ENCODE data around the gene EME1.
"Not testable (repeated sequence)": the region's sequence is repeated elsewhere in the genome, so short reads cannot be mapped to it uniquely, and the experiment has no call there.

Gene EME1, protein sequence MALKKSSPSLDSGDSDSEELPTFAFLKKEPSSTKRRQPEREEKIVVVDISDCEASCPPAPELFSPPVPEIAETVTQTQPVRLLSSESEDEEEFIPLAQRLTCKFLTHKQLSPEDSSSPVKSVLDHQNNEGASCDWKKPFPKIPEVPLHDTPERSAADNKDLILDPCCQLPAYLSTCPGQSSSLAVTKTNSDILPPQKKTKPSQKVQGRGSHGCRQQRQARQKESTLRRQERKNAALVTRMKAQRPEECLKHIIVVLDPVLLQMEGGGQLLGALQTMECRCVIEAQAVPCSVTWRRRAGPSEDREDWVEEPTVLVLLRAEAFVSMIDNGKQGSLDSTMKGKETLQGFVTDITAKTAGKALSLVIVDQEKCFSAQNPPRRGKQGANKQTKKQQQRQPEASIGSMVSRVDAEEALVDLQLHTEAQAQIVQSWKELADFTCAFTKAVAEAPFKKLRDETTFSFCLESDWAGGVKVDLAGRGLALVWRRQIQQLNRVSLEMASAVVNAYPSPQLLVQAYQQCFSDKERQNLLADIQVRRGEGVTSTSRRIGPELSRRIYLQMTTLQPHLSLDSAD

DNA sequence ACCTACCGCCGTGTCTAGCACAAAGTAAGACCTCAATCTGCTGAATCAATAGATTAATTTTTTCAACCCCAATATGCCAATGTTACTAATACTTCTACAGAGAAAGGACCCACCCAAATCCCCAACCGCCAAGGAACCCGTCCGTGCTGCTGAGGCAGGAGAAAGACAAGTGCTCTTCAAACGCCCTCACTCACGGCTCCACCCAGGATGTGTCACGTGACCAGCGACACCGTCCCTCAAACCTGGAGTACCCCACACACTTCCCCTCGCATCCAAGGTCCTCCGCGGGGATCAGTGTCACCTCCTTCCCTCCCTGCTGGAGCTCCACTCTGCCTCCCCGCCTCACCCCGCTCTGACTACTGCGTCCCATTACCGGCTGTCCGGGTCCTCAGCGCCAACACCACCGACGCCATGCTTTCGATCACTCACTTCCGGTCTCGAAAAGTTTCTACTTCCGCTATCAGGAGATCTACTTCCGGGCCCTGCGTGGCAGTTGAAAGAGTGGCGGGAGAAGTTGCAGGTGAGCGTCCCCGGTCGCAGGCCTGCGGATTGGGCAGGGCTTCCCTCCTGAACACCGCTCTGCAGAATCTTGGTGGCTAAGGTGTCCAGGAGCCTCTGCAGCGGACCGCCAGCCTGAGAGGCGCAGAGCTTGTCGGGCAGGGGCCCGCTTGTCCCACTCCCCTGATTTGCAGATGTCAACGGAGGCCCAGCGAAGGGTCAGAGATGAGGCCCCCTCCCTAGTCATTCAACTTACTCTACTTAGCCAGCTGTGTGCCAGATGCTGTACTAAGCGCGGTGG lies at the start of gene EME1, which contains the start of gene MRPL27:
Gene EME1, plus strand, starts transcription at position 472 of the 799 bp plus-strand sequence. CDS start 1,980 bp downstream, outside the sequence.
Gene MRPL27, minus strand, starts transcription at position 427 of the 799 bp plus-strand sequence. Its CDS starts 14 bp downstream, at position 413.
- DNase-seq (ENCODE audit: low read depth in 2 of 2): peak; percentile 62 to 65

DNA sequence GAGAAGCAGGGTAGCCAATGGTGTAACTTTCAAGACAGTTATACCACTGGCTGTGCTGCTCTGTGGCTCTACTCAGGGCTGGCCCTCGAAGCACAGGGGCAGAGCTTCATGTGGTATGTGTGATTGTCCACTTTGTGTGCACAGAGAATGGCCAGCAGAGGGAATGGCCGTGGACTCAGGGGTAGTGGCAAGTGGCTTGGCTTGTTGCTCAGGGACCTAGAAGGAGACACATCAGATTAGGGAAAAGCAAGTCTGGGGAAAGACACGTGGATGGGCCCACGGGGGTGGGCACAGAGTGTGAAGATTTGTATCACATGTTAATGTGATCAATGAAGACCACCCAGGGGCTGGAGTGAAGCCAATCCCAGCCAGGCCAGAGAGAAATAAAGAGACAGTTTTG lies 47.1 kb upstream of the EME1 start:
- no peak for DNase-seq (ENCODE audit: low read depth in 2 of 2)

DNA sequence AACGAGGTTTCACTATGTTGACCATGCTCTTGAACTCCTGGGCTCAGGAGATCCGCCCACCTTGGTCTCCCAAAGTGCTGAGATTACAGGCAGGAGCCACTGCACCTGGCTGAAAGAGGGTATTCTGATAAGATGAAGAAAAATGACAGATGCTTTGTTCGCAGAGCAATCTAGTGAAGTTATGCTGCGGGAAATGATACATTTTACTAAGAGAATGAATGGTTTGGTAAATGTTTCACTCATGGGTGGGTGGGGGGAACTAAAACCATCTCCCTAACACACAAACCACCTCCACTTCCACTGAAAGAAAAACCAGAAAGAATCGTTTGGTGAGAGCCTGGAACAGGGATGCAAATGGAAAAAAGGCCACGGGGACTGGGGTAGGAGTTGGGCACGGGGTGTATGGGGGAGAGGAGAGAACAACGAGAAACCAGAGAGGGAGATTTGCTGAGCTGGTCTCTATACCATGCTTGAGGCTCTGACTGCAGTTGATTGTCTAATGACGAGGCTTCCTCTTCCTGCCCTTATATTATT lies 46.1 kb upstream of the EME1 start:
- DNase-seq (ENCODE audit: low read depth in 2 of 2): no peak

DNA sequence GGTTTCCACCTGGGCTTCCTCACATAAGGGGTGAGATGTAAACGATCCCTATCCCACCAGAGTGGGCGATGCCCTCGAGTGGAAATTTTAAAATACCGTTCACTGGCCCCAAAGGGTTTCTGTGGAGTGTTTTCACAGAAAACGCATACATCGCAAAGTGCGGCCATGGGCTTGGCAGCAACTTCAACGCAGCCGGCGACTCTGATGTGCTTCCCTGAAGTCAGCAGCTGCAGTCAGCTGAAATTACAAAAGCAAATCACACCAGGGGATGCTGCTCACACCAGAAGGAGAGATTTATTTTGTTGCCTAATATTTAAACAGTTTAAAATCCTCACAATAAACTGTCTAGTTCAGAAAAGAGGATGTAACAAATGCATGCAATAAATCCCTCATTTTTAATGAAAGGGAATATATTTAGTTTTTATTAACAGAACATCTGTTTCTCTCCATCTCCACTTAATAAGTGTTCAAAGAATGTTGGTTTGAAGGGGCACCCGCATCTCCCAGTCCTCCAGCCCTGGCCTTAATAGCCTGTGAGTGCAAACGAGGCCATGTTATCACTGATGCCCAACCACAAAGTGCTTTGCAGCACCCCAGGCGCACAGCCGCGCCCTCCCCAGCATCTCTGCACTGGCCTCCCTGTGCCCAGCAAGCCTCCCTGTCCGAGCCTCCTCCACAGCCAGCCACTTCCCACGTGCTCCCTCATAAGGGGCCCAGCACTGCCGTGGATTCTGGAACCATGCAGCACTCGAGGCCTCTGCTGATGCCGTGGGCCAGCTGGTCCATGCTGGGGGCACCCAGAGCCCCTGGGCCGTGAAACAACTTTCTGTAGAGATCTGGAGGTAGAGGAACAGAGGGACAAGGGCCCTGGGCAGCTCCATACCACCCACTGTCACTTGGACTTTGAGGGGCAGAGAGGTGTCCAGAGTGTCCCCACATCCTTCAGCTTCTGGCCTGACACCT lies 44.4 kb upstream of the EME1 start:
- DNase-seq (ENCODE audit: low read depth in 2 of 2): no peak

DNA sequence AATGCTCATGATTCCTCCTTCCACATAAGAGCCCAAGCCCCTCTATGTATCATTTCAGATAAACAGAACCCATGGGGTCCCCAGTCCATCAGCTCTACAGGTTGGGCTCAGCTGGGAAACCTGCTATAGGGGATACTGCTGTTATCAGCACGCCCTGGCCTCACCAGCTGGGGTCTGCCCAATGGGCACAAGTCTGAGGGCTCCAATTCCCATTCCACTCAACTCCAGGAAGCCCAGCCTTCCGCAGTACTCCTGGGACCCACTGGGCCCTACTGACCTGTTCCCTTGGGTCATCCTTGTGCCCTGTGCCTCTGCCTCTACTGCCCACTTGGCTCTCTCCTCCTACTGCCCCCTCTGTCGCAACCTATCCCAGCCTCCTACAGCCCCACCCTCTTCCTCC lies 43.3 kb upstream of the EME1 start:
- no peak for DNase-seq (ENCODE audit: low read depth in 2 of 2)

DNA sequence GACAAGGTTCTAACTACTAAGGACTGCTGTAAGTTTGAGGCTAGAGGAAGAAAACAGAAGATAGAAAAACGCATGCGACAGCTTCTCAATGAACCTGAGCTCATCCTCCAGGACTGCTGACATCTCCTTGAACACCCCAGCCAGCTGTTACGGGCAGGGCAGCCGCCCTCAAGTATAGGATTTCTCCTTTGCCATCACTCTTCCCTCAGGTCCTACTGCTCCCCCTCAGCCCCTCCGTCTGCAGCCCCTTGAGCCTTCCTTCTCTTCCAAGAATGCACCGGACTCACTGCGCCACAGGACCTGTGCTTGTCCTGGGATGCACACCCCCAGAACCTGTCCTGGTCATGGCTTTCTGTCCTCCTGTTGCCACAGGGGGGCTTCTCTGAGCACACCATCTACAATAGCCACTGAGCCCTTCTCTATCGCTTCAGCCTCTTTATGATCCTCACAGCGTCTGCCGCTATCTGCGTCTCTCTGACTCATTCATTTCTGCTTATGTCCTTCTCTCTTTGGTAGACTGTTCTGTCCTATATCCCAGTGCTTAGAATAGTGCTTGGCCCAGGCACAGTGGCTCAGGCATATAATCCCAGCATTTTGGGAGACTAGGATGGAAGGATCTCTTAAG lies 42.8 kb upstream of the EME1 start:
- DNase-seq (ENCODE audit: low read depth in 2 of 2): no peak

DNA sequence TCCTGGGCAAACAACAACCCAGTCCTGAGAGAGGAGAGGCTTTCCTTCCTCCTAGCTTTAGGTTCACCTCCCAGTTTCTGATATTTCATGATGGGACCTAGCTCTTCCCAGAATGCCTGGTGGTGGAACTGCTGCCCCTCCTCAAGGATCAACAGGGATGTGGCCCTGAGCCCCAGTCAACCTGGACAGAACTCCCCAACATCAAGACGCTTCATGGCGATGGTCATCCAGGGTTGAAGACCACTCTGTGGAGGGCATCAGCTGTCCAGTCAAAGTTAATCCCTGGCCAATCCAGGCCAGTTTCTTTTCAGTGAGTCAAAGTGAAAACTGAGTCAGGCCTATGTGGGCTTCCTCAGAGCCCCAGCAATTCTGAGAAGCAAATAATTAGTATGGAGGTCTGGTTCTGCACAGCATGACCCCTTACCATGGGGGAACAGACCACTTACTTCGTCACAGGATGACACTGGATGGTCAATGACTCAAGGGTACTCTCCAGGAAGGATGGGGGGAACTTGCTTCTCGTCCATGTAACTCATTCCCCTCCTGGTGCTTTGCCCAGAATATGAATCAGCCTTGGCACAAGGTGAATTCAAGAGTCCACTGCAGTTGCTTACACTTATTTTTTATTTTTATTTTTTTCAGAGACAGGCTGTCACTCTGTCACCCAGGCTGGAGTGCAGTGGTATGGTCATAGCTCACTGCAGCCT lies 41.8 kb upstream of the EME1 start:
- no peak for DNase-seq (ENCODE audit: low read depth in 2 of 2)

DNA sequence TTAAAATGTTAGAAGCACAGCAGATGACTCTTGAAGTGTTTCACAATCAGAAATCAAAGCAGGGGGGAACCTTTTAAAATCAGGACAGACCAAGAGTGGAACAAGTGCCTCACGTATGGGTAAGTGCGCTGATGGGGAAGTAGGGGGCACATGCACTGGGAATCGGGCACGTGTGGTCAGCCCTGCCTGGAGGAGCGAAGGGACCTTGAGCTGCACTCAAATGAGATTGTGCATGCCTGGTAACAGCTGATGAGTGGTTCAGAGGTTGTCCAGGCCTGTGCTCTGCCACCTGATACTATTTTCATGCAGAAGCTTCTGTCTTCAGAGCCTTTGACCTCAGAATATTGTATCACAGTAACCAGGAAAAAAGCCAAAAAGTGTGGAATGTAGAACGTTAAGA lies 40.8 kb upstream of the EME1 start:
- no peak for DNase-seq (ENCODE audit: low read depth in 2 of 2)

DNA sequence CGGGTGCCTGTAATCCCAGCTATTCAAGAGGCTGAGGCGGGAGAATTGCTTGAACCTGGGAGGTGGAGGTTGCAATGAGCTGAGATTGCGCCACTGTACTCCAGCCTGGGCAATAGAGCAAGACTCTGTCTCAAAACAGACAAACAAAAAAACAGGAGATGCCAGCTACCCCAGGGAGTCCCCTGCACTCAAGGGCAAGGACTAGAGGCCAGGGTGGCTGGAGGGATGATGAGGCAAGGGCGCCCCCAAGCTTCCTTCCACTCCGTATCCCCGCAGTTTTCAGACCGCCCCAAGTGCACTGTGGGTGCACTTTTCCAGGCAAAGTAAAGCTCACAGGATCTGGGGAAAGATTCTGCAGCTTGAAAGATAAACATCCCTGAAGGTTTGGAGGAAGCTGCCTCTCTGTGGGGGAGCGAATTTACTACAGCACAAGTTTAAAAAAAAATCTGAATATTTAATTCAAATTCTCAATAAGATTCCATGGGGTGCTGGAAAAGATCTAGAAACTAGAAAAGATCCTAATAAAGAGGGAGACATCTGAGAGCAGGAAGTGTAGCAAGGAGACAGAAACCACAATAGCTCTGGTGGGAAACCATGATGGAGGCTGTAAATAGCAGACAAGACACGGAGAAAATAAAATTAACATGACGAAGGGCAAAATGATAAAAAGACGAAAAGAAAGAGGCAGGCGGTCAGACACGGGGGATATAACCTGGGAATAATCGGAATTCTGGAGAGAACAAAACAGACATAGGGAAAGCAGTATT lies 39.6 kb upstream of the EME1 start:
- DNase-seq (ENCODE audit: low read depth in 2 of 2): not testable (repeated sequence)

DNA sequence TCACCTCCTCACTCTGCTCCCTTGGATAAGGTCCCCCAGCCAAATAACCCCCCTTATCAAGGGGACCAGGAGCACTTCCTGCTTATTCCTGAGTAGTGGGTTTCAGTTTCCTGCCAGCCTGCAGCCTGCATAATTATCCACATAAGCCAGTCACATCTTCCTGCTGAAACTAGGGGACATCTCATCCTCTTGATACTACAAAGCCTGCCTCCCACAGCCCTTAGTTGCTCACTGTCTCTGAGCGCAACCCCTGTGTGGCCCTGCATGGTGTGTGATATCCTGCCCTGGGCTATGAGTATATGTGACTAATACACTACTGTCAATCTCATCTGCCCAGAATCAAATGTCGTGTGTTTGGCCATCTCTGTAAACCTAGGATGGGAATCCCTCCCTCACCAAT lies 35.1 kb upstream of the EME1 start:
- DNase-seq (ENCODE audit: low read depth in 2 of 2): no peak

DNA sequence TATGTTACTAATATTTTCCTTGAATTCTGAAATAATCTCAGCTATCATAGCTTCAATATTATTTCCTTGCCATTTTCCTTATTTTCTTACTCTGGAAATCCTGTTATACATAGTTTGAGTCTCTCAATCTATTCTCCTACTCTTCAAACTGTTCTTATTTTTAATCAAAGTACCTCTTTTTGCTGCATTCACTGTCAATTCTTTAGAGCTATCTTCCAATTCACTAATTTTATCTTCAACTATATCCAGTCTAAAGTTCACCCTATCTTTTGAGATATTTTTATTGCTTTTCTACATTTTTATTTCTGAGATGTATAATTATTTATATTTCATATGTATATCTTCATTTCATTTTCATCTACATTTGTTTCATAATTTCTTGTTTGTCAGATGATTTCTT lies 34.4 kb upstream of the EME1 start:
- no peak for DNase-seq (ENCODE audit: low read depth in 2 of 2)

DNA sequence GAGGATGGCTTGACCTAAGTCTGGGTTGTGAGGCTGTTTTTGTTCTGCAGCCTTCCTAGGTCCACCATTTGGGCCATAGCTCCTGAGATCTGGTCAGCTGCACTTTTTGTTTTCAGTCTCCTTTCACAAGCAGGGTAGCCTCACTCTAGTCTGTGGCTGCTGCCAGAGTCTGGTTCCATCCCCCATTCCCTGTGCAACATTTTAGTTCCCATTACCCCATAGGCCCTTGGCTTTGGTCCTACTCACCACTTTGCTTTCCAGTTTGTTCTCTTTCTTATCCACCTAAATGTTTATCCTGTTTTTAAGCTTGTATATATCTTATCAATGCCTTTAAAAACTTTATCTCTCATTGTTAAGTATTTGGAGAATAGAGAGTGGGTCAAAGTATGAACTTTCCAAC lies 33.6 kb upstream of the EME1 start:
- DNase-seq (ENCODE audit: low read depth in 2 of 2): no peak

DNA sequence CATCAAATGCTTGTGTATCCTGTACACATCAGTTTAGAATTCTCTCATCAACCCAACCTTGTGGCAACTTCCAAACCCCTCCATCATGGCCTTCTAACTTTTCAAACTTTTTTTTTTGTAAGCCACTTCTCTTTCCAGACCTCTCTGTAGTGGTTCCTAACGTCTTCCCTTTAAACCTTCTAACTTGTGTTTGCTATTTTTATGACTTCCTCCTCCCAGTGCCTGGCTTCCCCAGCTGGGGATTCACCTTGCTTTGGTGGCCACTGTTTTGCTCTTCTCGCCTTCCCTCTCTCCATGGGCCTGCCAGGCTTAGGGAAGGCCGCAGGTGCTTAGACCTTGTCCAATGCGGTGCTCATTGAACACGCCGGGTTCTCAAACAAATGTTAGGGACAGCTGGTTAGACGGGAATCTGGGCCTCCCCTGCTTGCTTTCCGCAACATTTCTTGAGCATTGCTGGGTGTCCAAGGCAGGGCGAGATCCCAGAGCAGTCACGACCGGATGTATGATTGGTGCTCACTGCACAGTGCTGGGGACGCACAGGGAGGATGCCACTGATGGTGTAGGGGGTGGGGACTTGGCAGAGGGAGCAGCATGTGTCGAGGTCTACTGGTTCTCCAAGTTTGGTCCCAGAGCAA lies 28.2 kb upstream of the EME1 start:
- no peak for DNase-seq (ENCODE audit: low read depth in 2 of 2)

DNA sequence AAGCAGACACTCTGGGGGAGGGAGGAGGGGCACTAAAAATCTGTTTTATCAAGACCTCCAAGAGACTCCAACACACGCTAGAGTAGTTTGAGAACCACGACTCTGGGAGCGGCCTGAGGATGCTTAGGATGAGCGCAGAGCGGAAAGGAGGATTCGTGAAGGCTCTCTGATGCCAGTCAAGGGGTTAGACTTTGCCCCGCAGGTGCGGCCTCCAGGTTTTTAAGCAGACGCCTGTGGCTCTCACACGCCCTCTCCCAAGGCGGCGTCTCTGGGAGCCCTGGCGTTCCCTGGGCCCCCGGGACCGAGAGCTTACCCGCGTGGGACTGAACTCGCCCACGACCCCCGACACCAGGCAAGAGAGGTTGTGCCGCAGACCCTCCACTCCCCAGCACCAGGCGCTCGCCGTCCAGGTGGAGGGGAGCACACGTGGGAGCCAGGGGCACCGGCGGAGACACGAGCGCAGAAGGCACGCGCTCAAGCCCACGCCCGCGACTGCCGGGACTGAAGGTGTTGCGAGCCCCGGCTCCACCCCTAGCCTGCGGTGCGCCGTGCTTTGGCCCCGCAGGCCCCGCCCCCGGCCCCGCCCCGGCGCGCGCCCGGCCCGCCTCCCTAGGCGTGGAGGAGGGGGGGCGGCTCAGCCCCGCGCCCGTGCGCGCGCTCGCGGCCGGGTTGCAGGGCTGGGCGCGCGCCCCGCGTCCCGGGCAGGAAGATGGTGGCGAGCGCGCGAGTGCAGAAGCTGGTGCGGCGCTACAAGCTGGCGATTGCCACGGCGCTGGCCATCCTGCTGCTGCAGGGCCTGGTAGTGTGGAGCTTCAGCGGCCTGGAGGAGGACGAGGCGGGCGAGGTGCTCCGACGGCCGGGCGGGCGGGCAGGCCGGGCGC lies 27.4 kb upstream of the EME1 start, which contains the start of gene XYLT2:
Gene XYLT2, plus strand, starts transcription at position 695 of the 881 bp plus-strand sequence. Its CDS starts 15 bp downstream, at position 710.
- peak; percentile 79 to 82 for DNase-seq (ENCODE audit: low read depth in 2 of 2)

DNA sequence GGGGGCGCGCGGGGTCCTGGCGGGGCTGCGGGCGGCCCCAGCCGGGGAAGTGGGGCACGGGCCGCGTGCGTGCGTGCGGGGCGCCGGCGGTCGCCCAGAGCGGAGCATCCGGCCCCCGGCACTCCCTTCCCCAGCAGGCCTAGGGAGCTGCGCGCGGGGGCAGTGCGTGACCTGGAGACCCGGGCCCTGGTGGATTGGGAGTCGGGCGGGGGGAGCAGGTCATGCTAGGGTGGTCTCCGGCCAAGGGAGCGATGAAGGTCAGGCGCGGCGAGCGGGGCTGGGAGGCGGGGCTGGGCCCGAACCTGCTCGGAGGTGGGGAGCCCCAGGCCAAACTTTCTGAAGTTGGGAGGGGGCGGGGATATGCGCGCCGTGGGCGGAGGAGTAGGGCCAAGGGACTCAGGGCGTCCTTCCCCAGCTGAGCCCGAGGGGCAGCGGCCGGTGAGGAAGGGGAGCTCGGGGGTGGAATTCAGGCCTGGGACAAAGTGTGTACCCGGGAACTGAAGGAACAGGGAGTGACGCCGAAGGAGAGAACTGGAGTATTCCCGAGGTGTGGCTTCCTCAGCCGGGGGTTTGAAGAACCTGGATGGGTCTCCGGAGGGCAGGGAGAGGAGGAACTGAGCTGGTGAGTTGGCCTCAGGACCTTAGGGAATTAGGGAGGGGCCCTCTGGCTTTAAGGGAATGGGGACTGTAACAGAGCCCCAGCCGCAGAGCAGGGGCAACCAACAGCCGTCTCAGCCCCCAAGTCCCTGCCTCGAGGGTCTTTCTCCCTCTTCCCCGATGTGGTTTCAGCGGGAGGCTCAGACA lies 26.5 kb upstream of the EME1 start:
- DNase-seq (ENCODE audit: low read depth in 2 of 2): no peak

DNA sequence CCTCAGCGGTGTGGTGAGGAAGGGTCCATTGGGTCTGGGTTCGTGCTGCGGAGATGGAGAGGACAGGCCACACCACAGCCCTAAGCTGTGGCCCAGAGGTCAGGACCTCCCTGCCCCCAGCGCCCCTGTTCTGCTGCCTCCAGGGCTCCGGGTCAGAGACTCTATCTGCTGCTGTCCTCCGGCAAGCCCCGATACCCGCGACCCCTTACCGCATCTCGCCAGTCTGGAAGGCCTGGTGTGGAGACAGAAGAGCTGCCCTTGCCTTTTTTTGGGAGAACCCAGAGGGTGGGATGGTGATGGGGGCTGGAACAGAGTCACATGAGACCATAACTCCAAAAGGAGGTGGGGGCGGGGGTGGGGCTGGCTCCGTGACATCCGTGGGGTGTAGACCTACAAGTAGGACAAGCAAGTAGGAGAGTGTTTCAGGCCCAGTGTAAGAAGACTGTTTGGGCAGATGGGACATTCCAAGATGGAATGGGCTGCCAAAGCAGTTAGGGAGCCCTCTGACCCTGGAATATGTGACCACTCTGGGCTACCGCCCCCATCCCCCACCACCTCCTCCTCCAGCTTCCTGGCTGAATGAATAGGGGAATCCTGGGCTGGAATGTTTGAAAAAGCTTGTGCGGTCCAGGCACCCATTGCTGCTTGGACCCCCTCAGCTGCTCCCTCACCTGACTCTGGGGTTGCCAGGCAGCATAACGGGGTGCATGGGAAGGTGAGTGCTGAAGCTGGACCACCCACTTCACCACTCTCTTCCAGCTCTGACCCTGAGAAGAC lies 25.7 kb upstream of the EME1 start:
- DNase-seq (ENCODE audit: low read depth in 2 of 2): no peak
